ENCODE data around the gene SLC2A4RG.

SLC2A4RG gene

GRCh38 chr20:63782051-63782471 lies 42.5 kb downstream of the SLC2A4RG start:
- no peak for DNase-seq

- DNase-seq: no peak
Observed at GRCh38 chr20:63782521-63782971, 43.0 kb downstream of the SLC2A4RG start.

- no peak for DNase-seq
Observed at GRCh38 chr20:63783970-63784369, 44.4 kb downstream of the SLC2A4RG start.

- DNase-seq: no peak
Observed at GRCh38 chr20:63785691-63786131, 46.1 kb downstream of the SLC2A4RG start.

- DNase-seq: no peak
Observed at GRCh38 chr20:63787302-63787701, 47.7 kb downstream of the SLC2A4RG start.

- DNase-seq: no peak
Observed at GRCh38 chr20:63787749-63788148, 48.2 kb downstream of the SLC2A4RG start.

- DNase-seq: no peak
Observed at GRCh38 chr20:63789836-63790571, 50.4 kb downstream of the SLC2A4RG start.

GRCh38 chr20:63790572-63791168 lies 51.1 kb downstream of the SLC2A4RG start:
- no peak for DNase-seq

- DNase-seq: no peak
Observed at GRCh38 chr20:63791497-63792156, 52.1 kb downstream of the SLC2A4RG start.

- DNase-seq: no peak
Observed at GRCh38 chr20:63792866-63793265, 53.3 kb downstream of the SLC2A4RG start.
